IPS DF 6.9 (cell line): ENCODE results near the gene TNFRSF13B.
A peak's percentile ranks its signal among the peaks of the same experiment; 100 is the strongest.
"Not testable (repeated sequence)": the region's sequence is repeated elsewhere in the genome, so short reads cannot be mapped to it uniquely, and the experiment has no call there.

Experiments used
- DNase-seq: peaks from one replicate; pipeline ENCODE4 v3.0.0-alpha.2; 2013; ENCODE audit warnings: low read depth, low spot score
- H3K27ac ChIP-seq: one replicate; pipeline ENCODE4 v1.5.1; 2013; ENCODE audit warnings: low read length, control low read depth
- H3K27me3 ChIP-seq: 2 replicates; pipeline ENCODE4 v1.6.1; 2013; ENCODE audit warnings: mild to moderate bottlenecking, low read length; ENCODE audit not compliant: control insufficient read depth, insufficient read depth
- H3K36me3 ChIP-seq: 2 replicates; pipeline ENCODE4 v1.6.1; 2013; ENCODE audit warnings: low read length; ENCODE audit not compliant: control insufficient read depth, insufficient read depth
- H3K4me1 ChIP-seq: 2 replicates; pipeline ENCODE4 v1.6.1; 2013; ENCODE audit warnings: low read length; ENCODE audit not compliant: control insufficient read depth, insufficient read depth
- H3K4me3 ChIP-seq: 2 replicates; pipeline ENCODE4 v1.5.1; 2013; ENCODE audit warnings: mild to moderate bottlenecking, low read length
- H3K9me3 ChIP-seq: 2 replicates; pipeline ENCODE4 v1.6.1; 2013; ENCODE audit warnings: low read length, inconsistent platforms; ENCODE audit not compliant: control insufficient read depth, insufficient read depth
- WGBS: extraction: QIAGEN DNeasy Blood & Tissue Kit; methylation state at CpG from one replicate; pipeline ENCODE4 v1.1.7; 2013; ENCODE audit warnings: mixed read lengths, missing lambda C conversion rate; ENCODE audit not compliant: insufficient read length, insufficient coverage; 5-methylcytosine and 5-hydroxymethylcytosine counted together

The TNFRSF13B gene

DNA sequence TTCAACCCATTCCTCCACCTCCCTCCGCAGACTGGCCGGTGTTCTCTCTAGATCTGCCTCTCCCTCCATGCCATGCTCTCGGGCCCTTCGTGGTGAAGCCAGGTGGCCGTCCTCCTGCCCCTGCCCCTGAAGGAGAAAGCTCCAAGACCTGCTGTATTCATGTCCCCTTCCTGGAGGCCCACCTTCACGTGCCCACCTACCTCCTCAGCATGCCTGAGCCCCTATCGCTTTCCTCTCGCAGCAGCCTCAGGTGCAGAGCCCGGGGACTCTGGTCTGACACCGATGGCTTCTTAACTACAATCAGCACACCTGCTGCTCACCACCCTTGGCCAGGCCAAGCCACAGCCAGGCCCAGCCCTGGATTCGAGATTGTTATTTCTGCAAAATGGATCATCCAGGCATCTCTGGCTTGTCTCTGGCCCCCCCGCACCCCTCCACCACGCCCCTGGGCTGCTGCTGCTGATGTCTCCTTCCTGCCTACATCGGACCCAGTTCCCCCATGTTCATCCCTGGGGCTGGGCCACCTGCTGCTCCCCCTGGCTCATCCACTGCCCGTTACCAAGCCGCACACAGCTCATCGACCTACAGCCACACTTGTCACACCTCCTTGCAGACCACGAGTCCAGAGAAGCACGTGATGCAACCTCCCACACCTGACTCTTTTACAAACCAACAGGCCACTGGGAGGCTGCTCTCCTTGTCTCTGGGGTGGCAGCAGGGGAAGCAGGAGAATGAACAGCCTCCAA is 32.5 kb upstream of the TNFRSF13B start:
- DNase-seq, result no peak
- Histone ChIP-seq H3K27me3 (no peaks in the 10 kb centered on the region), H3K4me1 (0 out of 2 replicates have a peak, but pooled peaks cover 1% of the 10 kb centered on the region), H3K9me3 (no peaks in the 10 kb centered on the region), H3K36me3 (no peaks in the 10 kb centered on the region), H3K4me3 (no peak overlapping the region), H3K27ac (no peak overlapping the region)
- WGBS, result no CpG with 5 or more reads among the region's 19 CpGs

- DNase-seq, H3K27me3 ChIP-seq, H3K36me3 ChIP-seq, H3K27ac ChIP-seq, H3K4me3 ChIP-seq, H3K9me3 ChIP-seq, H3K4me1 ChIP-seq: not testable (repeated sequence)
- no CpG with 5 or more reads among the region's 20 CpGs for WGBS
Measured at GRCh38 chr17:17002731-17003715, 31.1 kb upstream of the TNFRSF13B start.

DNA sequence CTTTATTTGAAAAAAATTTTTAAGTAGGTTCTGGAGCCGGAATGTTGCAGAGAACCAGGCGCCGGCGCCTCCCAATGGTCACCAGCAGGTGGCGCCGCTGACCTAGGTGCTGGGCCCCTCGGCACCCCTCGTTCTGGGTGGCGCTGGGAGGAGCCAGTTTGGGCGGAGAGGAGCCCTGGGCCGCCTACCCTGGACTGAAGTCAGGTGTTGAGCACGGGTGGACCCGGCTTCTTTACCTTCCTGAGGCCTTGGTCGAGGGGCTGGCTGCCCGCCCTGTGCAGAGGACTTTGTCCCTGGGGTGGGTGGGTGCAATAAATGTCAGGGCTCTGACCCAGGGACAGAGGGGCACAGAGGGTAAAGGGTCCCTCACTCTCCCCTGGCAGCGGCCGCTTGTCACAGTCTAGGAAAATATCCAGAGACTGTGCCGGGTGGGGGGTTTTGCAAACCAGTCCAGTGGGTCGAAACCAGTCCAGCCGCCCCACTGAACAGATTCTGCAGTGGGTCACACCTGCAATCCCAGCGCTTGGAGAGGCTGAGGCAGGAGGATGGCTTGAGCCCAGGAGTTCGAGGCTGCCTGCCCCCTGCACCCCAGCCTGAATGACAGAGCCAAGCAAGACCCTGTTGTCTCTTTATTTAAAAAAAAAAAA is 30.1 kb upstream of the TNFRSF13B start:
- H3K27me3 ChIP-seq, result no peaks in the 10 kb centered on the region
- 0 out of 2 replicates have a peak, but pooled peaks cover 1% of the 10 kb centered on the region for H3K4me1 ChIP-seq
- H3K36me3 ChIP-seq, result no peaks in the 10 kb centered on the region
- peak; percentile 47 for DNase-seq
- no peaks in the 10 kb centered on the region for H3K9me3 ChIP-seq
- no peak overlapping the region for H3K4me3 ChIP-seq
- no peak overlapping the region for H3K27ac ChIP-seq
- no CpG with 5 or more reads among the region's 22 CpGs for WGBS

GRCh38 chr17:17001076-17001777 is 29.3 kb upstream of the TNFRSF13B start:
- Histone ChIP-seq H3K4me1 (0 out of 2 replicates have a peak, but pooled peaks cover 1% of the 10 kb centered on the region), H3K36me3 (no peaks in the 10 kb centered on the region), H3K4me3 (no peak overlapping the region), H3K9me3 (no peaks in the 10 kb centered on the region), H3K27me3 (no peaks in the 10 kb centered on the region), H3K27ac (no peak overlapping the region)
- WGBS, result no CpG with 5 or more reads among the region's 9 CpGs
- DNase-seq, result no peak

DNA sequence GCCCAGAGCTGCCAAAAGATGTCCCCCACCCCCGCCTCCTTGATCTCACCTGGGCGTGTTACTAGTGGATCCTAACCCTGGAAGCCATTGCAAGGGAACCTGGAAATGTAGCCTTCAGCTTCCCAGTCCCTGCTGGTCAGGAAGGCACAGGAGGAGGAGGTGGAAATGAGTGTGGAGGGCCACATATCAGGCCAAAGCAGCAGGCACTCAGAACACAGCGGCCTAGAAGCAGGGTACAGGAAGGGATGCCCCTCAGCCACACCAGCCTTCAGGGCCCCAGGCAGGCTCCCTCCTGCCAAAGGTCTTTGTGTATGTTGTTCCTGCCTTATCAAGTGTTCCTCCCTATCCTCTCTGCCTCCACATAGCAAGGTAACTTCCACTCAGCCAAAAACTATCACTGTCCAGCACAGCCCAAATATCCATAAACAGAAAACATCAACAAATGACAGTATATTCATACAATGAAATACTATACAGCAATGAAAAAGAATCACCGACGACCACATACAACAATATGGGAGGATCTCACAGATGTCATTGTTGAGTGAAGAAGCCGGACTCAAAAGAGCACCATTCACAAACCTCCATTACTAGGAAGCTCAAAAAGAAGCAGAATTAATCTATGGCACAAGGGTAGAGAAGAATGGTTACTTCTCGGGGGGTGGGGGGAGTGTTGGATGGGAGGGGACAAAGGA is 28.2 kb upstream of the TNFRSF13B start:
- H3K9me3 ChIP-seq, result no peaks in the 10 kb centered on the region
- H3K4me3 ChIP-seq, result no peak overlapping the region
- H3K27ac ChIP-seq, result no peak overlapping the region
- H3K27me3 ChIP-seq, result no peaks in the 10 kb centered on the region
- WGBS, result no CpG with 5 or more reads among the region's 7 CpGs
- DNase-seq, result no peak
- H3K4me1 ChIP-seq, result 0 out of 2 replicates have a peak, but pooled peaks cover 1% of the 10 kb centered on the region
- no peaks in the 10 kb centered on the region for H3K36me3 ChIP-seq

DNA sequence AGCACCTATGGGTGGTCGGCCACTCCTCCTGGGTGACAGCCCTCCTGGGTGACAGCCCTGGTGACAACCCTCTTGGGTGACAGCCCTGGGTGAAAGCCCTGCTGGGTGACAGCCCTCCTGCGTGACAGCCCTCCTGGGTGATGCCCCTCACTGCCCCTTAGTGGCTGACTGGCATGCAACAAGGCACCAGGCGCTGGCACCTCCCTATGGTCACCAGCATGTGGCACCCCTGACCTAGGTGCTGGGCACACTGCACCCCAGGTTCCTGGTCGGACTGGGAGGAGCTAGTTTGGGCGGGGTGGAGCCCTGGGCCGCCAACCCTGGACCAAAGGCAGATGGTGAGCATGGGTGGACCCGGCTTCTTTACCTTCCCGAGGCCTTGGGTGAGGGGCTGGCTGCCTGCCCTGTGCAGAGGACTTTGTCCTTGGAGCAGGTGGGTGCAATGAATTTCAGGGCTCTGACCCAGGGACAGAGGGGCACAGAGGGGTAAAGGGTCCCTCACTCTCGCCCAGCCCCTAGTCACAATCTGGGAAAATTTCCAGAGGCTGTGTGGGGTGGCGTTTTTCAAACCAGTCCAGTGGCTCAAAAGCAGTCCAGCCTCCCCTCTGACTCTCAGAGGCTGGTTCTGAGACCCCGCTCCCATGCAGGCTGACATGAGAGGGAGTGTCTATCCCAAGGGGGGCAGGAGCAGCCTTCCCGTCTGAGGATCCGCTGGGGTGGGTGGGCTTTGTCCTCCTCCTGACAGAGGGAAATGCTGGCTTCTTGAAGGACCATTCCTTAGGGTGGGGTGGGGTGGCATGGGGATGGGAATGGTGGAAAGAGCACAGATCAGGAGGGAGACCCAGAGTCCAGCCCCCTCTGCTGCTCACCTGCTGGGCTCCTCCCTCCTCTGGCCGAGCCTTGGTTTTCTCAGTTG is 25.9 kb upstream of the TNFRSF13B start:
- H3K36me3 ChIP-seq, result no peaks in the 10 kb centered on the region
- WGBS, result no CpG with 5 or more reads among the region's 14 CpGs
- H3K27me3 ChIP-seq, result no peaks in the 10 kb centered on the region
- no peak overlapping the region for H3K4me3 ChIP-seq
- 0 out of 2 replicates have a peak, but pooled peaks cover 1% of the 10 kb centered on the region for H3K4me1 ChIP-seq
- no peaks in the 10 kb centered on the region for H3K9me3 ChIP-seq
- H3K27ac ChIP-seq, result no peak overlapping the region
- DNase-seq, result no peak

- not testable (repeated sequence) for H3K36me3 ChIP-seq, H3K4me1 ChIP-seq, H3K4me3 ChIP-seq, H3K9me3 ChIP-seq, DNase-seq, H3K27me3 ChIP-seq, H3K27ac ChIP-seq
- WGBS, result no CpG with 5 or more reads among the region's 11 CpGs
Measured at GRCh38 chr17:16996726-16997125, 24.8 kb upstream of the TNFRSF13B start.

- H3K9me3 ChIP-seq, result no peaks in the 10 kb centered on the region
Measured at GRCh38 chr17:16995930-16996329, 24.0 kb upstream of the TNFRSF13B start.

GRCh38 chr17:16994631-16995030 is 22.7 kb upstream of the TNFRSF13B start:
- Histone ChIP-seq H3K36me3 (no peaks in the 10 kb centered on the region), H3K4me1 (no peaks in the 10 kb centered on the region), H3K27ac (no peak overlapping the region), H3K9me3 (no peaks in the 10 kb centered on the region), H3K4me3 (no peak overlapping the region), H3K27me3 (no peaks in the 10 kb centered on the region)
- WGBS, result no CpG with 5 or more reads among the region's 2 CpGs
- no peak for DNase-seq

More at GRCh38 chr17:16995930-16996329, 24.0 kb upstream of the TNFRSF13B start:
- no peak overlapping the region for H3K4me3 ChIP-seq
- no peaks in the 10 kb centered on the region for H3K4me1 ChIP-seq
- no peaks in the 10 kb centered on the region for H3K36me3 ChIP-seq
- no peak for DNase-seq
- H3K27me3 ChIP-seq, result no peaks in the 10 kb centered on the region
- no CpG with 5 or more reads among the region's 7 CpGs for WGBS
- H3K27ac ChIP-seq, result no peak overlapping the region
